Neural cell (in vitro differentiated cells): Measurements from ENCODE around the gene CRIM1. TPM values are rescaled to one million over a fixed set of nuclear protein-coding genes. Genes with fewer than 3 reads are reported as not detected.

ENCODE experiments used
- H2AFZ ChIP-seq: fragments of 200-600, 300-800 bp; sonication (generic), shearing (Covaris generic); 2 replicates; pipeline ENCODE4 v1.6.0; 2014; ENCODE audit warnings: low read depth, mild to moderate bottlenecking, antibody characterized with exemption, low read length, moderate library complexity
- H3F3A ChIP-seq: fragments of 200-600 bp; shearing (Covaris generic); 2 replicates; pipeline ENCODE4 v1.6.1; 2016; ENCODE audit warnings: mild to moderate bottlenecking, moderate library complexity, mixed read lengths, antibody characterized with exemption, low read length; ENCODE audit not compliant: insufficient read depth, poor library complexity, severe bottlenecking
- H3K27ac ChIP-seq: fragments of 200-600, 300-800 bp; sonication (generic), shearing (Covaris generic); 2 replicates; pipeline ENCODE4 v1.5.1; 2014; ENCODE audit warnings: mild to moderate bottlenecking, low read length, moderate library complexity
- H3K27me3 ChIP-seq: fragments of 300-800, 200-600 bp; sonication (generic), shearing (Covaris generic); 2 replicates; pipeline ENCODE4 v1.6.0; 2014; ENCODE audit warnings: mild to moderate bottlenecking, low read depth, low read length, moderate library complexity; ENCODE audit not compliant: insufficient read depth
- H3K36me3 ChIP-seq: fragments of 300-800, 200-600 bp; sonication (generic), shearing (Covaris generic); 2 replicates; pipeline ENCODE4 v1.5.1; 2014; ENCODE audit warnings: mild to moderate bottlenecking, antibody characterized with exemption, low read length, moderate library complexity; ENCODE audit not compliant: insufficient read depth
- H3K4me2 ChIP-seq: fragments of 300-800, 200-600 bp; sonication (generic), shearing (Covaris generic); 2 replicates; pipeline ENCODE4 v1.6.0; 2014; ENCODE audit warnings: mild to moderate bottlenecking, low read length
- H3K4me3 ChIP-seq: fragments of 300-800, 200-600 bp; sonication (generic), shearing (Covaris generic); 2 replicates; pipeline ENCODE4 v1.5.1; 2014; ENCODE audit warnings: mild to moderate bottlenecking, low read length, moderate library complexity
- H3K79me2 ChIP-seq: fragments of 200-600 bp; shearing (Covaris generic); replicated peaks from 2 replicates; pipeline ENCODE4 v1.6.0; 2014; ENCODE audit warnings: mild to moderate bottlenecking, low read length, moderate library complexity; ENCODE audit not compliant: insufficient read depth
- H3K9ac ChIP-seq: fragments of 300-800, 200-600 bp; sonication (generic), shearing (Covaris generic); 2 replicates; pipeline ENCODE4 v1.6.1; 2016; ENCODE audit warnings: mild to moderate bottlenecking, low read length, mixed read lengths
- H3K9me2 ChIP-seq: fragments of 200-600 bp; shearing (Covaris generic); 2 replicates; pipeline ENCODE4 v1.6.1; 2016; ENCODE audit warnings: mild to moderate bottlenecking, low read length, mixed read lengths; ENCODE audit not compliant: insufficient read depth
- H3K9me3 ChIP-seq: fragments of 200-600, 300-800 bp; sonication (generic), shearing (Covaris generic); 2 replicates; pipeline ENCODE4 v1.6.1; 2016; ENCODE audit warnings: mild to moderate bottlenecking, mixed run types, low read length, moderate library complexity, mixed read lengths
- H4K20me1 ChIP-seq: fragments of 200-600 bp; shearing (Covaris generic); 2 replicates; pipeline ENCODE4 v1.6.1; 2016; ENCODE audit warnings: mild to moderate bottlenecking, mixed run types; ENCODE audit not compliant: insufficient read depth
- CTCF ChIP-seq: fragments of 450-650 bp; IDR thresholded peaks from 2 replicates; pipeline ENCODE4 v1.5.1; 2014; ENCODE audit warnings: antibody characterized with exemption, mild to moderate bottlenecking, moderate library complexity; ENCODE audit not compliant: poor library complexity, severe bottlenecking
- EP300 ChIP-seq: fragments of 450-650 bp; conservative IDR thresholded peaks from 2 replicates; pipeline ENCODE4 v1.6.1; 2014; ENCODE audit warnings: antibody characterized with exemption, mild to moderate bottlenecking, moderate library complexity; ENCODE audit not compliant: poor library complexity, severe bottlenecking
- EZH2 ChIP-seq: fragments of 200-600, 300-800 bp; shearing (Covaris generic), sonication (generic); IDR thresholded peaks from 2 replicates; pipeline ENCODE4 v1.6.1; 2014; ENCODE audit warnings: antibody characterized with exemption, low read length, borderline replicate concordance, mild to moderate bottlenecking; ENCODE audit not compliant: insufficient read depth, poor library complexity, severe bottlenecking
- MXI1 ChIP-seq: fragments of 450-650 bp; conservative IDR thresholded peaks from 2 replicates; pipeline ENCODE4 v1.6.1; 2014; ENCODE audit warnings: antibody characterized with exemption, mild to moderate bottlenecking; ENCODE audit not compliant: poor library complexity, severe bottlenecking
- POLR2AphosphoS5 ChIP-seq: IDR thresholded peaks from 2 replicates; pipeline ENCODE4 v1.6.1; 2012
- RAD21 ChIP-seq: fragments of 450-650 bp; conservative IDR thresholded peaks from 2 replicates; pipeline ENCODE4 v1.6.1; 2014; ENCODE audit warnings: antibody characterized with exemption, mild to moderate bottlenecking, moderate library complexity
- REST ChIP-seq: IDR thresholded peaks from 2 replicates; pipeline ENCODE4 v1.6.1; 2012; ENCODE audit warnings: borderline replicate concordance
- SMC3 ChIP-seq: fragments of 450-650 bp; conservative IDR thresholded peaks from 2 replicates; pipeline ENCODE4 v1.6.1; 2014; ENCODE audit warnings: antibody characterized with exemption, mild to moderate bottlenecking, moderate library complexity; ENCODE audit not compliant: poor library complexity
- TAF1 ChIP-seq: IDR thresholded peaks from 2 replicates; pipeline ENCODE4 v1.6.1; 2012; ENCODE audit warnings: low read depth
- polyA plus RNA-seq: library from polyadenylated mRNA; depleted of rRNA; stranded (reverse); fragments of >200 nt; gene quantifications from 2 replicates; pipeline ENCODE4 v1.2.3, GENCODE V29; 2014

The CRIM1 gene
- polyA plus RNA-seq, 1 donor from 2014 or later = 6.7 TPM

GRCh38 chr2:36587556-36587955 lies 232.0 kb downstream of the CRIM1 start:
- Histone ChIP-seq H3K9me2 (no peaks in the 10 kb centered on the region), H3K79me2 (no peaks in the 10 kb centered on the region), H3K9ac (no peak overlapping the region), H3F3A (no peaks in the 10 kb centered on the region), H3K4me3 (no peak overlapping the region), H3K27me3 (no peaks in the 10 kb centered on the region), H4K20me1 (no peaks in the 10 kb centered on the region), H2AFZ (no peak overlapping the region), H3K27ac (no peak overlapping the region), H3K36me3 (peaks cover 3% of the 10 kb centered on the region), H3K9me3 (no peaks in the 10 kb centered on the region), H3K4me2 (no peak overlapping the region)
- TF ChIP-seq MXI1 = no peak
- no peak for TF ChIP-seq EP300
- no peak for TF ChIP-seq RAD21
- no peak for TF ChIP-seq TAF1
- no peak for TF ChIP-seq POLR2AphosphoS5
- TF ChIP-seq SMC3 = no peak
- no peak for TF ChIP-seq CTCF
- TF ChIP-seq REST = no peak
- TF ChIP-seq EZH2 = no peak

- Histone ChIP-seq H3K27me3 (no peaks in the 10 kb centered on the region), H3K27ac (no peak overlapping the region), H3K9me2 (no peaks in the 10 kb centered on the region), H4K20me1 (no peaks in the 10 kb centered on the region), H3K4me3 (no peak overlapping the region), H3K9me3 (no peaks in the 10 kb centered on the region), H3K79me2 (no peaks in the 10 kb centered on the region), H3K4me2 (no peak overlapping the region), H3K9ac (no peak overlapping the region), H3K36me3 (no peaks in the 10 kb centered on the region), H2AFZ (no peak overlapping the region), H3F3A (no peaks in the 10 kb centered on the region)
- TF ChIP-seq SMC3 (no peak), EZH2 (no peak), EP300 (no peak), RAD21 (no peak), MXI1 (no peak), REST (no peak), TAF1 (no peak), CTCF (no peak), POLR2AphosphoS5 (no peak)
Observed at GRCh38 chr2:36589230-36589630, 233.7 kb downstream of the CRIM1 start.
